NCI-H1092 (cell line): ENCODE data around the gene SPTBN1.
A peak's percentile ranks its signal among the peaks of the same experiment; 100 is the strongest.

Source experiments
- DNase-seq: peaks from one replicate; lab custom pipeline; 2025; lab: John Stamatoyannopoulos, UW

Gene SPTBN1

GRCh38 chr2:54653572-54654204 is 197.6 kb downstream of the SPTBN1 start:
- DNase-seq = no peak

GRCh38 chr2:54655046-54655809 is 199.1 kb downstream of the SPTBN1 start:
- no peak for DNase-seq

DNA sequence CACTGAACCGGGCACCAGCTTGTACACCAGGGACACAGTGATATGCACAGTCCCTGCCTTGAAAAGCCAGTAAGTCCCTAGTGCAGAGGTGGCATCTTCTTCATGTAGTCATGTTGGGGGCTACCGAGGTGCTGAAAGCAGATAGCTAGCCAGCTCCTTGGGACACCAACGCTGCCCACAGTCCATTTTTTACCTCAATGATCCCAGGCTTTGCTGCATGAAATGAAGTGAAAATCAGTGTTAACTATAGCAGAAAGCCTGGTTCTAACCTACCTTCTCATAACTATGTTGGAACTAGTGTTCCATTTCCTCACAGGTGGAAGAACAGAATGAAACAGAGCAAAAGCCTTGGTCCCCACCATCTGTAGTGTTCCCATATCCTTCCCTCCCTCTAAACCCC is 200.7 kb downstream of the SPTBN1 start:
- DNase-seq = no peak

DNA sequence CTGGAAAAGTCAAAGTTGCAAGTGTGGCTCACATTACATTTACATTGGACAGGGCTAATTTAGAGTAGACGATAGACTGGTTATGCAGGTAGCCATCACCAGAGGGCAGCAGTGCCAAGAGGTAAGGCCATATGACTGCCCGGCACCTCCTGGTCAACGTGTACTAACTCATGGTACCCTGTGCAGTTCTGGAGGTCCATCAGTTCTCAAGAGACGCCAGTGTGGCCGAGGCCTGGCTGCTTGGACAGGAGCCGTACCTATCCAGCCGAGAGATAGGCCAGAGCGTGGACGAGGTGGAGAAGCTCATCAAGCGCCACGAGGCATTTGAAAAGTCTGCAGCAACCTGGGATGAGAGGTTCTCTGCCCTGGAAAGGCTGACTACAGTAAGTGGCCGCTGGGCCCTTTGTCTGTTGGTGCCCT is 201.5 kb downstream of the SPTBN1 start:
- DNase-seq = no peak

DNA sequence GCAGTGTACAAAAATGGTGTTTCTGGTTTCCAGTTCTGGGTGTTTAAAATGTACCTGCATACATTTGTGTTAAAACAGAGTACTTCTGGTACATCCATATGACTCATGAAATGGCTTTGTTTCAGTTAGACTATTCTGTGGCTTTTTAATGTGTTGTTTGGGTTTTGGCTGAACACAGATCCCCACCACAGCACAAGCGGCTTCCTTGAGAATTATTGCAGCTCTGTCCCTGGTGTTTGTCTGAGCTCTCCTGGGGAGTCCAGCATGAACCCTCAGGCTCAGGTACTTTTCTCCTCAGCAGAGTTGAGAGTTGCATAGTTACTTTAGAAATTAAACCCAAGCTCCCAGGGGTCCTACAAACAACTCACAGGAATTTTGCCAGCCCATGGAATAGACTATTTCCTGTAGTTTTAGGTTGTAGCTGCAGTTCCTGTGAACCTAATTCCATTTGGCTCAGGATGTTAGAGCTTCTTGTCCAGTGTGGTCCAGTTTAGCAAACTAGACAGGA is 202.5 kb downstream of the SPTBN1 start:
- DNase-seq = no peak

DNA sequence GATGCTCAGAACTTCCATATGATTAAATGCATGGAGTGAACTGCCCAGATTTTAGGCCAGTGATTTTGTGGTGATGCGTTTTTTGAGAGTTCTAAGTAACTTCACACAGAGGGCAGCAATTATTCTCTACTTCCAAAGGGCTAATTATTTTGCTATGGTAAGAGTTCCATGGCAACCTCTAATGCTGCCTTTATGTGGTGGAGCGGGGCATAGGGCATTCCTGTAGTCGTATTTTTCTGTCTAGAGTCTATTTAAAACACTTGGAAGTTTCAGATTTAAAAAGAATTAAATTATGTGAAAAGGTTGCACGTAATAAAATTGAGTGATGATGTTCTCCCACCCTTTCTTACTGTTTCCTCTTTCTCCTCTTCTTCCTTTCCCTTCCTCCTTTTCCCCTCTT is 203.4 kb downstream of the SPTBN1 start:
- no peak for DNase-seq

- DNase-seq = no peak
These were observed 204.6 kb downstream of the SPTBN1 start for GRCh38 chr2:54660752-54661151.

- DNase-seq = no peak
These were observed 207.4 kb downstream of the SPTBN1 start for GRCh38 chr2:54663424-54664030.

- no peak for DNase-seq
These were observed 208.2 kb downstream of the SPTBN1 start for GRCh38 chr2:54664238-54664786.

DNA sequence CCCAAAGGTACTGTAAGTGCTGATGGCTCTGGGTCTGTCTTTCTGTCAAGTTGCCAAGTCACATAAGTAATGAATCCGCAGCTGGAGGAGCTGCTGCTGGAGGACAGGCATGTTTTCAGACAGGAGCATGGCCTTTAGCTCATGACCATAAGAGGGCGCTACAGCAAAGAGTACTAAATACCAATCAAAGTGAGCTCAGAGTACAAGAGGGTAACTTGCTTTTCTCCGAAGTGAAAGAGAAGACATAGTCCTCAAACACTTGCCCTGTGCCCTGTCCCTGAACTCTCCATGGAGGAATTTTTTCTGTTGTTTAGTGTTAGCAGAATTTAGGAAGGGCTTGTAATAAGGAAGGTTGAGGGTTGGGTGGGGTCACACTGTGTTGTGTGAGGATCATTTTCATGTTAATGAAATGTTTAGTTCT is 209.3 kb downstream of the SPTBN1 start:
- DNase-seq = peak; percentile 11

- DNase-seq = no peak
These were observed 210.1 kb downstream of the SPTBN1 start for GRCh38 chr2:54666131-54666633.

- DNase-seq = peak; percentile 31
These were observed 210.6 kb downstream of the SPTBN1 start for GRCh38 chr2:54666634-54667265.

DNA sequence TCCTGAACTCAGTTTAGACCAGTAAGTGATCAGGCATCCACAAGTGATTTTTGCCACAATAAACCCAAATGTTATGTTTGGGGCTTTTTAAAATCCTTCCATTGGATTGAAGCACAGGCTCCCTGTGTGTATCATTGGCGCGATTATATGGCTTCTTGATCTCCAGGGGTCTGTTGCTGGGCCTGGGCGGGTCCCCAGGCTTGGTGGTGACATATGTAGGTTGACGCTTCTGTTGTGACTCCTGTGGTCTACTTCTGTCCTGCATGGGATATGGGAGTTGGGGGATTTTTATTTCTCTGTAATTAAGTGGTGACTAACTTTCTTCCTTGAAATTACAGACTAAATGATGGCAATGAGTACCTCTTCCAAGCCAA is 211.1 kb downstream of the SPTBN1 start:
- DNase-seq = no peak

GRCh38 chr2:54667726-54668650 is 211.9 kb downstream of the SPTBN1 start:
- DNase-seq = no peak

- DNase-seq = no peak
These were observed 212.6 kb downstream of the SPTBN1 start for GRCh38 chr2:54668711-54669110.

DNA sequence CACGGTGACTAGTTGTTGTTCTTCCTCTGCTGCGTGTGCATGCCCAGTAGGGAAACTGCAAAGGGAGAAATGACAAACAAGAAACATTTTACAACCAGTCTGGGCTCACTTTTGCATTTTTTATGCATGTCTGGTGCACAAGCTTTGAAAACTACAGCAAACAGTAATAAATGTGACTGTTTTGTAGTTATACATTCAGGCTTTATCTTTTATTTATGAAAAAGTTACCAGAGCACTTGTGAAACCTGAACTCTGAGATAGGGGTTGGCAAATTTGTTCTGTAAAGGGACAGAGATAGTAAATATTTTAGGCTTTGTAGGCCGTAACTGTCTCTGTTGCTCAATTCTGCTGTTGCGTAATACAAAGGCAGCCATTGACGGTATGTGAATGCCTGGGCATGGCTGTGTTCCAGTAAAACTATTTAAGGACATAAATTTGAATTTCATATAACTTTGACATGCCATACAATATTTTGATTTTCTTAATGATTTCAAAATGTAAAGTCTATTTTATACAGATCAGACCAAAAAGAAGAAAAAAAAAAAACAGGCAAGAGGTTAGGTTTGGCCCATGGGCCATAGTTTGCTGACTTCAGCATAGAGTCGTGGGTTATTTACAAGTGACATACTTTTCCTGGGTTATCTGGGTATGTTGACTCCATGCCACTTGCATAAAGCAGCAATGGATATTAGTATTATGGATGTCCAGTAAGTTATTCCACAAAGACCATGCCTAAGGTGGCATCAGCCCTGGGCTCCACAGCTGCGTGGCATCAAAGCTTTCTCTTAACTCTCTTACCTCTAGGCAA is 213.8 kb downstream of the SPTBN1 start:
- DNase-seq = no peak

- no peak for DNase-seq
These were observed 214.4 kb downstream of the SPTBN1 start for GRCh38 chr2:54670485-54671009.

GRCh38 chr2:54671010-54671409 is 214.9 kb downstream of the SPTBN1 start:
- no peak for DNase-seq

GRCh38 chr2:54671875-54672589 is 215.9 kb downstream of the SPTBN1 start:
- no peak for DNase-seq
